Esophagus squamous epithelium (tissue), 4 donors: Measurements from ENCODE around the gene TOMT.

Source experiments
- POLR2A ChIP-seq, 4 donors: fragments of 450-650 bp; IDR thresholded peaks; one replicate each; pipeline ENCODE4 v1.6.1; 2017; ENCODE audit warnings: antibody characterized with exemption in 4 of 4, mild to moderate bottlenecking in 4 of 4, moderate library complexity in 3 of 4
- TF ChIP-seq, protein P1 (sequence below), 6 experiments: fragments of 450-650 bp in 4 of 6; fragments of 200-600 bp in 2 of 6; sonication (generic) in 2 of 6; IDR thresholded peaks; one replicate each; pipeline ENCODE4 v1.5.1; 2016 to 2019; ENCODE audit warnings: antibody characterized with exemption in 6 of 6, mild to moderate bottlenecking in 4 of 6, moderate library complexity in 4 of 6

GRCh38 chr11:72129381-72129780 is 23.7 kb downstream of the TOMT start:
- no peak for TF ChIP-seq POLR2A (IDR thresholded peaks at IDR 0.05)
- TF ChIP-seq, protein P1, sequence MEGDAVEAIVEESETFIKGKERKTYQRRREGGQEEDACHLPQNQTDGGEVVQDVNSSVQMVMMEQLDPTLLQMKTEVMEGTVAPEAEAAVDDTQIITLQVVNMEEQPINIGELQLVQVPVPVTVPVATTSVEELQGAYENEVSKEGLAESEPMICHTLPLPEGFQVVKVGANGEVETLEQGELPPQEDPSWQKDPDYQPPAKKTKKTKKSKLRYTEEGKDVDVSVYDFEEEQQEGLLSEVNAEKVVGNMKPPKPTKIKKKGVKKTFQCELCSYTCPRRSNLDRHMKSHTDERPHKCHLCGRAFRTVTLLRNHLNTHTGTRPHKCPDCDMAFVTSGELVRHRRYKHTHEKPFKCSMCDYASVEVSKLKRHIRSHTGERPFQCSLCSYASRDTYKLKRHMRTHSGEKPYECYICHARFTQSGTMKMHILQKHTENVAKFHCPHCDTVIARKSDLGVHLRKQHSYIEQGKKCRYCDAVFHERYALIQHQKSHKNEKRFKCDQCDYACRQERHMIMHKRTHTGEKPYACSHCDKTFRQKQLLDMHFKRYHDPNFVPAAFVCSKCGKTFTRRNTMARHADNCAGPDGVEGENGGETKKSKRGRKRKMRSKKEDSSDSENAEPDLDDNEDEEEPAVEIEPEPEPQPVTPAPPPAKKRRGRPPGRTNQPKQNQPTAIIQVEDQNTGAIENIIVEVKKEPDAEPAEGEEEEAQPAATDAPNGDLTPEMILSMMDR (IDR thresholded peaks at IDR 0.05): no peak
